Mammary epithelial cell (primary cell): ENCODE results near the gene ZFAND3.

Source experiments
- CTCF ChIP-seq, 2 donors: IDR thresholded peaks in 1 of 2; conservative IDR thresholded peaks in 1 of 2; 2 replicates each; pipeline ENCODE4 v1.5.1; 2011 to 2012; ENCODE audit warnings: inconsistent platforms in 2 of 2, low read length in 2 of 2, mild to moderate bottlenecking in 2 of 2, control low read depth in 1 of 2, low read depth in 1 of 2; ENCODE audit not compliant: insufficient read depth in 1 of 2; ENCODE audit errors: extremely low read depth in 1 of 2
- EZH2 ChIP-seq: IDR thresholded peaks from 2 replicates; pipeline ENCODE4 v1.6.1; 2012; ENCODE audit warnings: low read length, inconsistent platforms, borderline replicate concordance

- TF ChIP-seq CTCF (conservative IDR thresholded peaks at IDR 0.05 in 1 of 2, IDR thresholded peaks at IDR 0.05 in 1 of 2; ENCODE audit: extremely low read depth in 1 of 2, insufficient read depth in 1 of 2, low read depth in 1 of 2, low read length in 2 of 2) (no peak), EZH2 (no peak)
Observed at GRCh38 chr6:37876843-37877242, 57.3 kb downstream of the ZFAND3 start.
